GM12878 (cell line): ENCODE results near the gene MXRA8.

ENCODE experiments used
- ATF7 ChIP-seq: fragments of 450-650 bp; IDR thresholded peaks from 2 replicates; pipeline ENCODE4 v1.6.1; 2016; ENCODE audit warnings: low read depth, mild to moderate bottlenecking
- CTCF ChIP-seq, 3 experiments: IDR thresholded peaks in 2 of 3; conservative IDR thresholded peaks in 1 of 3; 2 replicates each; pipeline ENCODE4 v1.5.1; 2011; ENCODE audit warnings: low read depth in 3 of 3, low read length in 3 of 3, mild to moderate bottlenecking in 3 of 3, control low read depth in 2 of 3, moderate library complexity in 2 of 3, inconsistent platforms in 1 of 3, mixed read lengths in 1 of 3; ENCODE audit not compliant: control insufficient read depth in 2 of 3, insufficient read depth in 1 of 3; ENCODE audit errors: extremely low read depth in 1 of 3
- EZH2 ChIP-seq: IDR thresholded peaks from 2 replicates; pipeline ENCODE4 v1.6.1; 2012; ENCODE audit warnings: low read depth, mild to moderate bottlenecking, control low read depth, inconsistent platforms, low read length, borderline replicate concordance; ENCODE audit not compliant: control insufficient read depth

GRCh38 chr1:1332774-1333480 lies 25.4 kb downstream of the MXRA8 start:
- TF ChIP-seq ATF7 (no peak), CTCF (IDR thresholded peaks at IDR 0.05 in 2 of 3, conservative IDR thresholded peaks at IDR 0.05 in 1 of 3; ENCODE audit: control insufficient read depth in 2 of 3, extremely low read depth in 1 of 3, insufficient read depth in 1 of 3, low read depth in 3 of 3, low read length in 3 of 3) (no peak), EZH2 (no peak)
